H1 (cell line): ENCODE measurements around the gene CATSPERD. TPM values are rescaled to one million over a fixed set of nuclear protein-coding genes. Genes with fewer than 3 reads are reported as not detected.

ENCODE experiments used
- CTCF ChIA-PET: fragments of 300-600 bp; sonication (Branson Sonifier 250); formaldehyde crosslinking; loops from one replicate; lab custom pipeline; 2021; ENCODE audit not compliant: partially characterized antibody; lab: Charles Lee
- POLR2A ChIA-PET: fragments of 300-600 bp; sonication (Branson Sonifier 250); formaldehyde crosslinking; loops from one replicate; lab custom pipeline; 2021; ENCODE audit warnings: inconsistent platforms; ENCODE audit not compliant: partially characterized antibody; lab: Charles Lee
- DNase-seq, 2 experiments: peaks; one replicate each; pipeline versions ENCODE4 v3.0.0 to v3.0.0-alpha.2; 2010 to 2022; ENCODE audit warnings: low spot score in 2 of 2, low read depth in 1 of 2, mixed read lengths in 1 of 2
- FAIRE-seq: peaks from 2 replicates; lab custom pipeline; 2011; peaks lifted over from hg19 to GRCh38; lab: Jason Lieb, UNC
- H2AFZ ChIP-seq: 2 replicates; pipeline ENCODE4 v1.8.1; 2012; ENCODE audit warnings: low read length, inconsistent platforms
- H2AK5ac ChIP-seq: 2 replicates; pipeline ENCODE4 v1.6.1; 2013; ENCODE audit warnings: low read depth, low read length
- H2BK120ac ChIP-seq: replicated peaks from 2 replicates; pipeline ENCODE3; 2013; ENCODE audit warnings: low read depth, low read length, inconsistent platforms
- H2BK12ac ChIP-seq: 2 replicates; pipeline ENCODE4 v1.6.1; 2013; ENCODE audit warnings: low read depth, low read length
- H2BK15ac ChIP-seq: 2 replicates; pipeline ENCODE4 v1.6.1; 2013; ENCODE audit warnings: low read length
- H2BK20ac ChIP-seq: 2 replicates; pipeline ENCODE4 v1.6.1; 2013; ENCODE audit warnings: low read length
- H2BK5ac ChIP-seq: 2 replicates; pipeline ENCODE4 v1.6.1; 2013; ENCODE audit warnings: low read depth, low read length
- H3K14ac ChIP-seq: 2 replicates; pipeline ENCODE4 v1.6.1; 2013; ENCODE audit warnings: inconsistent platforms; ENCODE audit not compliant: insufficient read length
- H3K18ac ChIP-seq: 2 replicates; pipeline ENCODE4 v1.6.1; 2013; ENCODE audit warnings: low read length; ENCODE audit errors: extremely low read depth
- H3K23ac ChIP-seq: 2 replicates; pipeline ENCODE4 v1.6.1; 2013; ENCODE audit warnings: inconsistent platforms; ENCODE audit not compliant: insufficient read length
- H3K23me2 ChIP-seq: 2 replicates; pipeline ENCODE4 v1.6.1; 2013; ENCODE audit warnings: low read depth, low read length
- H3K27ac ChIP-seq: 2 replicates; pipeline ENCODE4 v1.6.1; 2011; ENCODE audit warnings: low read depth, low read length, inconsistent platforms
- H3K27me3 ChIP-seq, 4 experiments: replicated peaks in 1 of 4; 1 replicate in 1 of 4; 2 replicates in 3 of 4; pipeline versions ENCODE4 v1.6.1 to v1.8.1; 2011 to 2013; ENCODE audit warnings: low read length in 3 of 4, mild to moderate bottlenecking in 3 of 4, inconsistent platforms in 2 of 4, mixed read lengths in 2 of 4, moderate library complexity in 1 of 4; ENCODE audit not compliant: control insufficient read depth in 3 of 4, insufficient read depth in 3 of 4; ENCODE audit errors: extremely low read depth in 1 of 4
- H3K36me3 ChIP-seq, 4 experiments: 2 replicates each; pipeline versions ENCODE4 v1.6.1 to v1.8.1; 2011 to 2013; ENCODE audit warnings: mild to moderate bottlenecking in 4 of 4, low read length in 3 of 4, moderate library complexity in 2 of 4, control low read depth in 1 of 4, inconsistent platforms in 1 of 4; ENCODE audit not compliant: insufficient read depth in 4 of 4, control insufficient read depth in 2 of 4
- H3K4ac ChIP-seq: replicated peaks from 2 replicates; pipeline ENCODE3; 2013; ENCODE audit warnings: low read length, low read depth, mixed read lengths, inconsistent platforms; ENCODE audit not compliant: insufficient read length
- H3K4me1 ChIP-seq, 4 experiments: replicated peaks in 1 of 4; 1 replicate in 1 of 4; 2 replicates in 3 of 4; pipeline versions ENCODE4 v1.6.1 to v1.8.1; 2011 to 2013; ENCODE audit warnings: low read length in 3 of 4, inconsistent platforms in 2 of 4, mixed read lengths in 1 of 4; ENCODE audit not compliant: insufficient read depth in 4 of 4, control insufficient read depth in 3 of 4
- H3K4me2 ChIP-seq, 2 experiments: 2 replicates each; pipeline versions ENCODE4 v1.6.1 to v1.8.1; 2011 to 2013; ENCODE audit warnings: low read depth in 2 of 2, low read length in 2 of 2, control low read depth in 1 of 2, inconsistent platforms in 1 of 2, mild to moderate bottlenecking in 1 of 2; ENCODE audit not compliant: insufficient read depth in 1 of 2
- H3K4me3 ChIP-seq, 4 experiments: fragments of 200-600, 300-600 bp in 1 of 4; sonication (generic), shearing (Covaris generic), sonication (Bioruptor Twin) in 1 of 4; 2 replicates each; pipeline versions ENCODE4 v1.5.1 to v1.8.1; 2011 to 2016; ENCODE audit warnings: low read length in 4 of 4, low read depth in 3 of 4, control low read depth in 2 of 4, inconsistent platforms in 2 of 4, mild to moderate bottlenecking in 2 of 4, mixed read lengths in 1 of 4, moderate library complexity in 1 of 4; ENCODE audit not compliant: insufficient read depth in 2 of 4; ENCODE audit errors: extremely low read depth in 1 of 4
- H3K56ac ChIP-seq: replicated peaks from 2 replicates; pipeline ENCODE3; 2013; ENCODE audit warnings: low read depth, mild to moderate bottlenecking, mixed read lengths, low read length, inconsistent platforms; ENCODE audit not compliant: insufficient read length
- H3K79me1 ChIP-seq: 2 replicates; pipeline ENCODE4 v1.6.1; 2013; ENCODE audit warnings: low read depth, low read length, control low read depth
- H3K79me2 ChIP-seq, 2 experiments: 2 replicates each; pipeline versions ENCODE4 v1.6.1 to v1.8.1; 2012 to 2013; ENCODE audit warnings: low read length in 2 of 2, mild to moderate bottlenecking in 2 of 2, inconsistent platforms in 1 of 2; ENCODE audit not compliant: insufficient read depth in 2 of 2, control insufficient read depth in 1 of 2
- H3K9ac ChIP-seq, 4 experiments: replicated peaks in 1 of 4; 1 replicate in 1 of 4; 2 replicates in 3 of 4; pipeline versions ENCODE4 v1.6.1 to v1.8.1; 2011 to 2013; ENCODE audit warnings: low read depth in 3 of 4, low read length in 3 of 4, control low read depth in 2 of 4, mild to moderate bottlenecking in 2 of 4, moderate library complexity in 2 of 4, inconsistent platforms in 1 of 4; ENCODE audit errors: extremely low read depth in 1 of 4
- H3K9me3 ChIP-seq, 2 experiments: 2 replicates each; pipeline versions ENCODE4 v1.6.1 to v1.8.1; 2012 to 2013; ENCODE audit warnings: mild to moderate bottlenecking in 2 of 2, moderate library complexity in 2 of 2, control low read depth in 1 of 2, inconsistent platforms in 1 of 2, low read depth in 1 of 2, low read length in 1 of 2, mixed read lengths in 1 of 2; ENCODE audit not compliant: insufficient read depth in 2 of 2
- H4K20me1 ChIP-seq, 2 experiments: replicated peaks in 1 of 2; 2 replicates each; pipeline versions ENCODE3 to v1.8.1; 2011 to 2013; ENCODE audit warnings: inconsistent platforms in 2 of 2, low read length in 2 of 2, mild to moderate bottlenecking in 1 of 2; ENCODE audit not compliant: insufficient read depth in 2 of 2, control insufficient read depth in 1 of 2
- H4K5ac ChIP-seq: 2 replicates; pipeline ENCODE4 v1.6.1; 2013; ENCODE audit warnings: low read length, low read depth, mixed read lengths, inconsistent platforms; ENCODE audit not compliant: insufficient read length
- H4K8ac ChIP-seq: 2 replicates; pipeline ENCODE4 v1.8.0; 2013; ENCODE audit warnings: mild to moderate bottlenecking, moderate library complexity, low read length, inconsistent platforms; ENCODE audit not compliant: insufficient read depth; ENCODE audit errors: extremely low read depth
- H4K91ac ChIP-seq: replicated peaks from 2 replicates; pipeline ENCODE3; 2013; ENCODE audit warnings: low read length, mixed read lengths, inconsistent platforms; ENCODE audit not compliant: insufficient read length
- BRCA1 ChIP-seq: IDR thresholded peaks from 2 replicates; pipeline ENCODE4 v1.6.1; 2012; ENCODE audit warnings: low read depth, low read length, improper control_type of control experiment
- CEBPB ChIP-seq: IDR thresholded peaks from 2 replicates; pipeline ENCODE4 v1.6.1; 2012; ENCODE audit warnings: low read depth, low read length
- MAX ChIP-seq: IDR thresholded peaks from 2 replicates; pipeline ENCODE4 v1.6.1; 2012; ENCODE audit warnings: inconsistent platforms
- NANOG ChIP-seq: IDR thresholded peaks from 2 replicates; pipeline ENCODE4 v1.6.1; 2011; ENCODE audit warnings: low read length, low read depth, mild to moderate bottlenecking, inconsistent platforms; ENCODE audit not compliant: insufficient read depth, poor library complexity, severe bottlenecking
- NRF1 ChIP-seq: IDR thresholded peaks from 2 replicates; pipeline ENCODE4 v1.6.1; 2011; ENCODE audit warnings: mild to moderate bottlenecking, low read depth, low read length, improper control_type of control experiment
- SP2 ChIP-seq: IDR thresholded peaks from 2 replicates; pipeline ENCODE4 v1.6.1; 2012; ENCODE audit warnings: mild to moderate bottlenecking, low read length, inconsistent platforms
- SRF ChIP-seq: IDR thresholded peaks from 2 replicates; pipeline ENCODE4 v1.6.1; 2011; ENCODE audit warnings: mild to moderate bottlenecking, low read depth, low read length, moderate library complexity
- WGBS, 2 experiments: shearing (Covaris generic) in 1 of 2; methylation state at CpG; one replicate each; pipeline versions ENCODE4 v1.1.6 to v1.1.7; 2013 to 2015; ENCODE audit warnings: low lambda C conversion rate in 2 of 2, mixed read lengths in 2 of 2, inconsistent platforms in 1 of 2, low coverage in 1 of 2, missing lambda C conversion rate in 1 of 2; ENCODE audit not compliant: insufficient replicate concordance in 2 of 2, insufficient coverage in 1 of 2, insufficient read length in 1 of 2; ENCODE audit errors: extremely low coverage in 1 of 2, missing lambda C conversion rate in 1 of 2; 5-methylcytosine and 5-hydroxymethylcytosine counted together
- polyA plus RNA-seq, 7 experiments: library from polyadenylated mRNA; depleted of rRNA in 3 of 7; stranded (reverse) in 5 of 7; unstranded in 2 of 7; fragments of >200 nt in 5 of 7; fragments of 200-250 nt in 2 of 7; gene quantifications; 1 replicate in 5 of 7; 2 replicates in 1 of 7; 4 replicates in 1 of 7; pipeline versions ENCODE4 v1.2.1 to v1.2.3, GENCODE V29; 2011 to 2013; ENCODE audit warnings: missing spikeins in 2 of 7, mixed read lengths in 2 of 7
- total RNA-seq: library from RNA; stranded (reverse); fragmentation: NEBNext Ultra II Directional; extraction: Animal tissue kit (Norgen Biotek cat#: 25700); gene quantifications from 2 replicates; pipeline ENCODE4 v1.2.1, GENCODE V29; 2021

The CATSPERD gene
- total and polyA plus RNA-seq, 2 of the 8 experiments (the other 6 are each of a cell fraction or from before 2014, with no cell fraction given) = 0.12 TPM; not detected in 1

DNA sequence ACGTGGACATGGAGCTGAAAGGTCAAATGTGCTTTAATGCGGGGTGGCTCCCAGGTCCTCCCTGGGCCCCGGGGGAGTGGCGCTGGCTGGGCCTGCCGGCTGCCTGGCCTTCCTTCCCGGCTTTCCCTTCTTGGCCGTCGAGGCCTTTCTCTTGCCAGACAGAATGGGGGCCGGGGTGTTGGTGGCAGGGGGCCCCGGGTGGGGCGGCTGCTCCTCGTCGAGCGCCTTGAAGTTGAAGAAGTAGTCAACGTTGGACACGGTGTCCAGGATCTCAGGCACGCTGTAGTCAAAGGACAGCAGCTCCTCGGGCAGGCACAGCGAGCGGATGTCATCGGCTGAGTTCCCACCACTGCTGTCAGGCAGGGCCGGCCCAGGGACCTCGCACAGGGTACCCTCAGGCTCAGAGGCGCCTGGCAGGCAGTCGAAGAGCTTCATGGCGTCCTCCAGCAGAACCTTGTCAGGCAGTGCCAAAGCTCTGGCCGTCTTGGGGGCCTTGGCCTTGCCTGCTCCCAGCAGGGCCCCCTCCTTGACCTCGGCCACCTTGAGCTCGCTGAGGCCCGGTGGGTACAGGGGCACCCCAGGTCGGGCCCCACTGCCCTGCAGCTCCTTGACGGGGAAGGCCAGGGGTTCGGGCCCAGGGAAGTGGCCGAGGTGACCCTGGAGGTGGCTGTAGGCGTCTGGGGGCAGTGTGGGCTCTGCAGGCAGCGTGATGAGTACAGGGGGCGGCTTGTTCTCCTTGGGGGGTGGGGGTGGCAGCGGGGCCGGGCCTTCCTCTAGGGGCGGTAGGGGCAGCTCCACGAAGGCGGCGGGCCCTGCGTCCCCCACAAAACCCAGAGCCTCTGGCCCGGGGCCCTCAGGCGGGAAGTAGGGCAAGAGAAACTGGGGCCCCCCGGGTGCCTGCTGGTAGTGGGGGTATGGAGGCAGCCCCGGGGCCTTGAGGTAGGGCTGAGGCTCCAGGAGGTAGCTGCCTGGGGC, 62.8 kb downstream of the CATSPERD start:
- Histone ChIP-seq H3K27ac (no peak overlapping the region), H4K5ac (no peak overlapping the region)

More for the DNA sequence above, 62.8 kb downstream of the CATSPERD start:
- no peak overlapping the region for H3K14ac ChIP-seq
- no peak overlapping the region for H4K8ac ChIP-seq
- no peak overlapping the region for H3K4me3 ChIP-seq
- no peaks in the 10 kb centered on the region for H3K23me2 ChIP-seq
- H2BK12ac ChIP-seq = no peak overlapping the region; the same call in 1 of the 2 replicates
- POLR2A ChIA-PET = interaction anchor here (0.9 to 3.9 kb wide), 11 partner anchors 9 to 95 kb away, joined by 3 to 25 read pairs (median 4); partner anchors contain the start of genes CATSPERD, LONP1 and RPL36
- H2BK15ac ChIP-seq = no peak overlapping the region
- no peaks in the 10 kb centered on the region for H3K27me3 ChIP-seq
- CTCF ChIA-PET = interaction anchor here (0.7 to 1.7 kb wide), 7 partner anchors 9 to 94 kb away, joined by 3 to 9 read pairs (median 4); partner anchors contain the start of gene RPL36
- H3K9ac ChIP-seq = no peak overlapping the region
- no peak overlapping the region for H2BK20ac ChIP-seq
- H3K23ac ChIP-seq = no peak overlapping the region
- no peak for TF ChIP-seq MAX
- no peak for TF ChIP-seq SRF
- TF ChIP-seq BRCA1 = no peak
- no peak for TF ChIP-seq CEBPB
- no peak for TF ChIP-seq SP2
- TF ChIP-seq NANOG = no peak
- TF ChIP-seq NRF1 = no peak
- DNase-seq (no peak), FAIRE-seq (no peak)
- no peaks in the 10 kb centered on the region for H3K9me3 ChIP-seq
- no peak overlapping the region for H3K4ac ChIP-seq
- 90% methylated on average over 31 of the region's 48 CpGs; no CpG with 5 or more reads in 1 of the 2 experiments for WGBS, 2 experiments
- no peaks in the 10 kb centered on the region for H3K4me1 ChIP-seq
- H2AFZ ChIP-seq = no peak overlapping the region
- H3K56ac ChIP-seq = no peak overlapping the region
- peaks cover 13 to 29% (median 21%) of the 10 kb centered on the region in 4 experiments; a peak in 7 of 8 replicates for H3K36me3 ChIP-seq
- no peak overlapping the region for H3K4me2 ChIP-seq
- no peak overlapping the region for H2BK5ac ChIP-seq
- H2BK120ac ChIP-seq = no peak overlapping the region
- H3K79me2 ChIP-seq = no peaks in the 10 kb centered on the region
- peaks cover 0 to 6% of the 10 kb centered on the region in 2 experiments for H4K20me1 ChIP-seq
- H3K79me1 ChIP-seq = no peaks in the 10 kb centered on the region; the same call in 1 of the 2 replicates
- H3K18ac ChIP-seq = no peak overlapping the region
- no peak overlapping the region for H4K91ac ChIP-seq
- H2AK5ac ChIP-seq = no peak overlapping the region
